K562 (cell line): ENCODE results near the gene RPS19BP1. TPM values are rescaled to one million over a fixed set of nuclear protein-coding genes. Genes with fewer than 3 reads are reported as not detected.

Experiments used
- CBFB ChIP-seq: sonication (generic); formaldehyde crosslinking; IDR thresholded peaks from 2 replicates; pipeline ENCODE4 v1.4.0; 2020; ENCODE audit warnings: mild to moderate bottlenecking, missing genetic modification reagents
- E2F4 ChIP-seq: sonication (generic); formaldehyde crosslinking; IDR thresholded peaks from 2 replicates; pipeline ENCODE4 v1.8.0; 2022; ENCODE audit warnings: mild to moderate bottlenecking, low read depth, missing genetic modification reagents
- E2F8 ChIP-seq: fragments of 450-650 bp; IDR thresholded peaks from 2 replicates; pipeline ENCODE4 v1.7.1; 2018; ENCODE audit warnings: mild to moderate bottlenecking, low read depth; ENCODE audit not compliant: partially characterized antibody
- FOXJ3 ChIP-seq: sonication (generic); formaldehyde crosslinking; IDR thresholded peaks from 2 replicates; pipeline ENCODE4 v1.4.0; 2020; ENCODE audit warnings: mild to moderate bottlenecking, missing genetic modification reagents
- FOXM1 ChIP-seq, 2 experiments: fragments of 450-650 bp in 1 of 2; sonication (generic) in 1 of 2; formaldehyde crosslinking in 1 of 2; IDR thresholded peaks; 2 replicates each; pipeline versions ENCODE4 v1.6.1 to v1.9.0; 2017 to 2022; ENCODE audit warnings: low read depth in 2 of 2, mild to moderate bottlenecking in 2 of 2, missing genetic modification reagents in 1 of 2, moderate library complexity in 1 of 2
- HDAC6 ChIP-seq: IDR thresholded peaks from 2 replicates; pipeline ENCODE4 v1.6.1; 2012; ENCODE audit warnings: low read depth, mild to moderate bottlenecking, control low read depth, inconsistent platforms, low read length, moderate library complexity
- HDGF ChIP-seq: fragments of 450-650 bp; IDR thresholded peaks from 2 replicates; pipeline ENCODE4 v1.6.1; 2016
- IRF1 ChIP-seq: sonication (generic); formaldehyde crosslinking; IDR thresholded peaks from 2 replicates; pipeline ENCODE4 v1.8.0; 2022; ENCODE audit warnings: missing genetic modification reagents, mild to moderate bottlenecking, borderline replicate concordance
- MTA1 ChIP-seq: fragments of 450-650 bp; IDR thresholded peaks from 2 replicates; pipeline ENCODE4 v1.6.1; 2017; ENCODE audit warnings: borderline replicate concordance
- PPARD ChIP-seq: fragments of 250-450 bp; sonication (Bioruptor Pico); IDR thresholded peaks from 2 replicates; pipeline ENCODE4 v1.8.0; 2022; ENCODE audit warnings: inconsistent platforms, mild to moderate bottlenecking, moderate library complexity
- RBM15 ChIP-seq: fragments of 200-400 bp; formaldehyde crosslinking; IDR thresholded peaks from 2 replicates; pipeline ENCODE4 v1.6.1; 2018; ENCODE audit warnings: mild to moderate bottlenecking, low read length, moderate library complexity; ENCODE audit not compliant: insufficient read depth
- RCOR1 ChIP-seq, 2 experiments: IDR thresholded peaks; 2 replicates each; pipeline ENCODE4 v1.6.1; 2012; ENCODE audit warnings: low read depth in 2 of 2, low read length in 2 of 2, borderline replicate concordance in 1 of 2, improper control_type of control experiment in 1 of 2
- RFX5 ChIP-seq: IDR thresholded peaks from 2 replicates; pipeline ENCODE4 v1.6.1; 2011; ENCODE audit warnings: low read depth, mild to moderate bottlenecking, improper control_type of control experiment, low read length
- RFX7 ChIP-seq: fragments of 250-450 bp; sonication (Bioruptor Pico); IDR thresholded peaks from 2 replicates; pipeline ENCODE4 v1.5.1; 2021; ENCODE audit warnings: mild to moderate bottlenecking
- SNAPC5 ChIP-seq: fragments of 250-450 bp; sonication (Bioruptor Pico); IDR thresholded peaks from 2 replicates; pipeline ENCODE4 v1.8.0; 2021; ENCODE audit warnings: moderate library complexity, mild to moderate bottlenecking, inconsistent platforms
- SPI1 ChIP-seq: IDR thresholded peaks from 2 replicates; pipeline ENCODE4 v1.6.1; 2011; ENCODE audit warnings: low read depth, low read length, control low read depth, borderline replicate concordance
- SRF ChIP-seq, 2 experiments: fragments of 250-450, 450-650 bp in 1 of 2; sonication (Bioruptor Pico) in 1 of 2; sonication (generic) in 1 of 2; formaldehyde crosslinking; IDR thresholded peaks; 2 replicates each; pipeline versions ENCODE4 v1.5.0 to v1.5.1; 2020 to 2022; ENCODE audit warnings: mild to moderate bottlenecking in 1 of 2, missing genetic modification reagents in 1 of 2
- SRSF3 ChIP-seq: fragments of 200-400 bp; formaldehyde crosslinking; IDR thresholded peaks from 2 replicates; pipeline ENCODE4 v1.6.1; 2016; ENCODE audit warnings: mild to moderate bottlenecking, low read length, moderate library complexity; ENCODE audit not compliant: insufficient read depth
- TRIM24 ChIP-seq, 2 experiments: fragments of 450-650 bp; IDR thresholded peaks; 2 replicates each; pipeline ENCODE4 v1.6.1; 2016
- YBX1 ChIP-seq: fragments of 450-650 bp; IDR thresholded peaks from 2 replicates; pipeline ENCODE4 v1.7.1; 2016; ENCODE audit warnings: mild to moderate bottlenecking
- ZNF316 ChIP-seq: fragments of 450-650 bp; IDR thresholded peaks from 2 replicates; pipeline ENCODE4 v1.6.1; 2016
- ZNF586 ChIP-seq: fragments of 450-650 bp; formaldehyde crosslinking; conservative IDR thresholded peaks from 2 replicates; pipeline ENCODE4 v1.4.0; 2020; ENCODE audit warnings: mild to moderate bottlenecking, moderate library complexity
- ZNF740 ChIP-seq, 3 experiments: fragments of 200-800 bp in 1 of 3; sonication (Bioruptor generic) in 1 of 3; sonication (generic) in 1 of 3; formaldehyde crosslinking in 1 of 3; IDR thresholded peaks; 2 replicates each; pipeline versions ENCODE4 v1.6.1 to v1.8.0; 2016 to 2022; ENCODE audit warnings: mild to moderate bottlenecking in 2 of 3, missing compliant biosample characterization in 2 of 3, missing genetic modification characterization in 2 of 3, missing genetic modification reagents in 1 of 3
- polyA plus RNA-seq, 8 experiments: library from polyadenylated mRNA; depleted of rRNA in 4 of 8; stranded (reverse) in 5 of 8; unstranded in 3 of 8; fragments of >200 nt; fragmentation: Nextera tagmentation in 2 of 8; fragmentation: Illumina TruSeq in 1 of 8; extraction: Ambion mirVana in 2 of 8; extraction: Trizol in 1 of 8; gene quantifications; 2 replicates each; pipeline versions ENCODE4 v1.2.1 to v1.2.3, GENCODE V29; 2011 to 2014; ENCODE audit warnings: inconsistent platforms in 1 of 8, missing spikeins in 1 of 8
- total RNA-seq, 7 experiments: library from RNA; depleted of rRNA in 6 of 7; stranded (reverse); fragments of >200 nt in 6 of 7; fragmentation: Illumina TruSeq in 2 of 7; extraction: Trizol in 2 of 7; gene quantifications; 2 replicates each; pipeline versions ENCODE4 v1.2.1 to v1.2.3, GENCODE V29; 2011 to 2021; ENCODE audit warnings: low replicate concordance in 1 of 7

RPS19BP1 gene
- total and polyA plus RNA-seq, 9 of the 15 experiments (the other 6 are each of a cell fraction or from before 2014, with no cell fraction given) = 3.0 to 223 (median 84.3) TPM

GRCh38 chr22:39522567-39523300, 9.8 kb downstream of the RPS19BP1 start (continued):
- TF ChIP-seq SPI1 = no peak
- no peak for TF ChIP-seq ZNF586 (CRISPR knock-in tag)
- no peak for TF ChIP-seq ZNF316
- TF ChIP-seq FOXM1 (IDR thresholded peaks at IDR 0.05; ENCODE audit: low read depth) = no peak
- TF ChIP-seq FOXM1 (CRISPR knock-in tag; IDR thresholded peaks at IDR 0.05; ENCODE audit: low read depth) = no peak
- TF ChIP-seq SNAPC5 = no peak
- no peak for TF ChIP-seq MTA1
- TF ChIP-seq RFX5 = no peak
- TF ChIP-seq TRIM24 (IDR thresholded peaks at IDR 0.05) = no peak
- no peak for TF ChIP-seq RBM15
- no peak for TF ChIP-seq HDAC6
- TF ChIP-seq E2F8 = peak; percentile 72
- TF ChIP-seq FOXJ3 (CRISPR knock-in tag) = no peak
- TF ChIP-seq YBX1 = no peak
- no peak; a peak in 1 of 4 replicates for TF ChIP-seq SRF (CRISPR knock-in tag; IDR thresholded peaks at IDR 0.05)
- TF ChIP-seq SRSF3 = no peak
- TF ChIP-seq PPARD (CRISPR knock-in tag) = no peak
- no peak for TF ChIP-seq HDGF
- TF ChIP-seq ZNF740 (CRISPR knock-in tag; IDR thresholded peaks at IDR 0.05) = no peak
- no peak for TF ChIP-seq ZNF740 (tag; IDR thresholded peaks at IDR 0.05)
- no peak for TF ChIP-seq RCOR1 (IDR thresholded peaks at IDR 0.05; ENCODE audit: borderline replicate concordance in 1 of 2, low read depth in 2 of 2, low read length in 2 of 2)
- no peak for TF ChIP-seq RFX7
- no peak for TF ChIP-seq IRF1
- no peak for TF ChIP-seq E2F4
- no peak for TF ChIP-seq CBFB (CRISPR knock-in tag)
